ENCODE data around the gene SIRPB2.
A peak's percentile ranks its signal among the peaks of the same experiment; 100 is the strongest.

Gene SIRPB2

DNA sequence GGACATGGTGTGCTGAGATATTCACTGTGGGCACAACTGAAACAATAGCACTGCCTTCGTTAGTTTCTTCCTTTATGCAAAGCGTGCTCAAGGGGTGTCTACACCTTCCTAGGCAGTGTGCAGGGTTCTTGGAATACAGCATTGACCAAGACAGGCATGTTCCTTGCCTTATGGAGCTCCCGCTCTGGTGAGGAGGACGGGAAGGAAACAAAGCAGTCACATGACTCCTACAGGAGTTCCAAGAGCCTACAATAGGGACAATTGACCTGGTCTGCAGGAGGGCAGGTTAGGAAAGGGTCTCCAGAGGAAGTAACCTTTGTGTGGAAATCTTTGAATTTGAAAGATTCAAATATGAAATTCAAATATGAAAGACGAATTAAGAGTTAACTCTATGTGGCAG, 25.8 kb upstream of the SIRPB2 start:
- H3K4me2 ChIP-seq (ENCODE audit: low read length): no peak overlapping the region
- no peak for TF ChIP-seq EZH2phosphoT487 (IDR thresholded peaks at IDR 0.05; ENCODE audit: borderline replicate concordance, low read length)
- TF ChIP-seq, protein P1, sequence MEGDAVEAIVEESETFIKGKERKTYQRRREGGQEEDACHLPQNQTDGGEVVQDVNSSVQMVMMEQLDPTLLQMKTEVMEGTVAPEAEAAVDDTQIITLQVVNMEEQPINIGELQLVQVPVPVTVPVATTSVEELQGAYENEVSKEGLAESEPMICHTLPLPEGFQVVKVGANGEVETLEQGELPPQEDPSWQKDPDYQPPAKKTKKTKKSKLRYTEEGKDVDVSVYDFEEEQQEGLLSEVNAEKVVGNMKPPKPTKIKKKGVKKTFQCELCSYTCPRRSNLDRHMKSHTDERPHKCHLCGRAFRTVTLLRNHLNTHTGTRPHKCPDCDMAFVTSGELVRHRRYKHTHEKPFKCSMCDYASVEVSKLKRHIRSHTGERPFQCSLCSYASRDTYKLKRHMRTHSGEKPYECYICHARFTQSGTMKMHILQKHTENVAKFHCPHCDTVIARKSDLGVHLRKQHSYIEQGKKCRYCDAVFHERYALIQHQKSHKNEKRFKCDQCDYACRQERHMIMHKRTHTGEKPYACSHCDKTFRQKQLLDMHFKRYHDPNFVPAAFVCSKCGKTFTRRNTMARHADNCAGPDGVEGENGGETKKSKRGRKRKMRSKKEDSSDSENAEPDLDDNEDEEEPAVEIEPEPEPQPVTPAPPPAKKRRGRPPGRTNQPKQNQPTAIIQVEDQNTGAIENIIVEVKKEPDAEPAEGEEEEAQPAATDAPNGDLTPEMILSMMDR (IDR thresholded peaks at IDR 0.05; ENCODE audit: low read depth, low read length, poor library complexity, severe bottlenecking): no peak
- H3K4me1 ChIP-seq (ENCODE audit: control insufficient read depth, low read length): peaks cover 14% of the 10 kb centered on the region
- H4K20me1 ChIP-seq (ENCODE audit: control insufficient read depth, insufficient read depth, low read depth, low read length): no peaks in the 10 kb centered on the region
- no peaks in the 10 kb centered on the region for H3K36me3 ChIP-seq (ENCODE audit: control insufficient read depth, low read length)
- no peaks in the 10 kb centered on the region for H3F3A ChIP-seq (ENCODE audit: control insufficient read depth, insufficient read depth)
- no peaks in the 10 kb centered on the region for H3K9me2 ChIP-seq (replicated peaks; ENCODE audit: control insufficient read depth, low read length)
- no peak overlapping the region for H3K4me3 ChIP-seq (ENCODE audit: low read length)
- no peak overlapping the region for H3K27ac ChIP-seq (ENCODE audit: low read depth, low read length)
- no peaks in the 10 kb centered on the region for H3K79me2 ChIP-seq (ENCODE audit: control insufficient read depth, low read length)
- H3K9me3 ChIP-seq (ENCODE audit: control insufficient read depth, insufficient read depth, low read length): no peaks in the 10 kb centered on the region
- H3K27me3 ChIP-seq (ENCODE audit: control insufficient read depth, low read length): peaks cover 3% of the 10 kb centered on the region; the same call in 1 of the 2 replicates

- Histone ChIP-seq H3K79me2 (ENCODE audit: control insufficient read depth, low read length) (no peaks in the 10 kb centered on the region), H3K9me2 (replicated peaks; ENCODE audit: control insufficient read depth, low read length) (no peaks in the 10 kb centered on the region), H3K4me2 (ENCODE audit: low read length) (no peak overlapping the region), H3K9me3 (ENCODE audit: control insufficient read depth, insufficient read depth, low read length) (no peaks in the 10 kb centered on the region), H3K4me3 (ENCODE audit: low read length) (no peak overlapping the region), H3K27me3 (ENCODE audit: control insufficient read depth, low read length) (peaks cover 8% of the 10 kb centered on the region; the same call in 1 of the 2 replicates), H3K27ac (ENCODE audit: low read depth, low read length) (no peak overlapping the region), H3K4me1 (ENCODE audit: control insufficient read depth, low read length) (no peaks in the 10 kb centered on the region), H3F3A (ENCODE audit: control insufficient read depth, insufficient read depth) (no peaks in the 10 kb centered on the region), H4K20me1 (ENCODE audit: control insufficient read depth, insufficient read depth, low read depth, low read length) (no peaks in the 10 kb centered on the region), H3K36me3 (ENCODE audit: control insufficient read depth, low read length) (no peaks in the 10 kb centered on the region)
- TF ChIP-seq, protein P1 (IDR thresholded peaks at IDR 0.05; ENCODE audit: low read depth, low read length, poor library complexity, severe bottlenecking): no peak
- TF ChIP-seq EZH2phosphoT487 (IDR thresholded peaks at IDR 0.05; ENCODE audit: borderline replicate concordance, low read length): no peak
These were observed 22.6 kb upstream of the SIRPB2 start for GRCh38 chr20:1513801-1514200.

- Histone ChIP-seq H3K27ac (ENCODE audit: low read depth, low read length) (no peak overlapping the region), H3K4me2 (ENCODE audit: low read length) (no peak overlapping the region), H3K4me1 (ENCODE audit: control insufficient read depth, low read length) (no peaks in the 10 kb centered on the region), H3K4me3 (ENCODE audit: low read length) (no peak overlapping the region), H4K20me1 (ENCODE audit: control insufficient read depth, insufficient read depth, low read depth, low read length) (no peaks in the 10 kb centered on the region), H3K79me2 (ENCODE audit: control insufficient read depth, low read length) (no peaks in the 10 kb centered on the region), H3K9me2 (replicated peaks; ENCODE audit: control insufficient read depth, low read length) (no peaks in the 10 kb centered on the region), H3K9me3 (ENCODE audit: control insufficient read depth, insufficient read depth, low read length) (no peaks in the 10 kb centered on the region), H3F3A (ENCODE audit: control insufficient read depth, insufficient read depth) (no peaks in the 10 kb centered on the region), H3K27me3 (ENCODE audit: control insufficient read depth, low read length) (peaks cover 12% of the 10 kb centered on the region), H3K36me3 (ENCODE audit: control insufficient read depth, low read length) (no peaks in the 10 kb centered on the region)
- no peak for TF ChIP-seq EZH2phosphoT487 (IDR thresholded peaks at IDR 0.05; ENCODE audit: borderline replicate concordance, low read length)
- TF ChIP-seq, protein P1 (IDR thresholded peaks at IDR 0.05; ENCODE audit: low read depth, low read length, poor library complexity, severe bottlenecking): peak; percentile 59
These were observed 18.0 kb upstream of the SIRPB2 start for GRCh38 chr20:1509237-1509636.

All from DOHH2 (cell line).